DOHH2 (cell line): ENCODE measurements around the gene PTPN4.

Experiments used
- EZH2phosphoT487 ChIP-seq: fragments of 200-600 bp; sonication (generic); IDR thresholded peaks from 2 replicates; pipeline ENCODE4 v1.6.1; 2017; ENCODE audit warnings: borderline replicate concordance, mild to moderate bottlenecking, antibody characterized with exemption, low read length, moderate library complexity, mixed read lengths
- TF ChIP-seq, protein P1 (sequence below): fragments of 200-600 bp; sonication (generic); IDR thresholded peaks from one replicate; pipeline ENCODE4 v1.5.1; 2014; ENCODE audit warnings: antibody characterized with exemption, mild to moderate bottlenecking, low read depth, low read length; ENCODE audit not compliant: poor library complexity, severe bottlenecking

DNA sequence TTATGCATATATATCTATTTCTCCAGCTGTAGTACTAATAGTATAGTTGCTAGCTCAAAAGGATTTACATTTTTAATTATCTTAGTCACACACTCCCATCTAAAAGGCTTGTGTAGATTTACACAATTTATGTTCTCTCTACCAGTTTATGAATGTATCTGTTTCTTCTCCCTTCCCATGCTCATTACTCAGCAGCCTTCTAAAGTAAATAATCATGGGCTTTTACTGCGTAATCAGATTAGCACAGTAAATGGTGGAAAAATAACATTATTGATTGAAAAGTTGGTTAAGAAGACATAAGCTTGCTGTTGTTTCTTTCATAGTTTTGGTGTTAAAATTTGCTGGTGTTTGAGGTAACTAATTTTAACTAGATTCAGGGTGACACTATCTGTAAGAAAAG is 81.8 kb downstream of the PTPN4 start:
- TF ChIP-seq, protein P1, sequence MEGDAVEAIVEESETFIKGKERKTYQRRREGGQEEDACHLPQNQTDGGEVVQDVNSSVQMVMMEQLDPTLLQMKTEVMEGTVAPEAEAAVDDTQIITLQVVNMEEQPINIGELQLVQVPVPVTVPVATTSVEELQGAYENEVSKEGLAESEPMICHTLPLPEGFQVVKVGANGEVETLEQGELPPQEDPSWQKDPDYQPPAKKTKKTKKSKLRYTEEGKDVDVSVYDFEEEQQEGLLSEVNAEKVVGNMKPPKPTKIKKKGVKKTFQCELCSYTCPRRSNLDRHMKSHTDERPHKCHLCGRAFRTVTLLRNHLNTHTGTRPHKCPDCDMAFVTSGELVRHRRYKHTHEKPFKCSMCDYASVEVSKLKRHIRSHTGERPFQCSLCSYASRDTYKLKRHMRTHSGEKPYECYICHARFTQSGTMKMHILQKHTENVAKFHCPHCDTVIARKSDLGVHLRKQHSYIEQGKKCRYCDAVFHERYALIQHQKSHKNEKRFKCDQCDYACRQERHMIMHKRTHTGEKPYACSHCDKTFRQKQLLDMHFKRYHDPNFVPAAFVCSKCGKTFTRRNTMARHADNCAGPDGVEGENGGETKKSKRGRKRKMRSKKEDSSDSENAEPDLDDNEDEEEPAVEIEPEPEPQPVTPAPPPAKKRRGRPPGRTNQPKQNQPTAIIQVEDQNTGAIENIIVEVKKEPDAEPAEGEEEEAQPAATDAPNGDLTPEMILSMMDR, result no peak
- TF ChIP-seq EZH2phosphoT487, result no peak
